Lower lobe of right lung (tissue), 2 donors: ENCODE results near the gene CACNA1C. TPM values are rescaled to one million over a fixed set of nuclear protein-coding genes. Genes with fewer than 3 reads are reported as not detected.

Source experiments
- ATAC-seq, 2 donors: fragments of 200-7000 bp; cut with Tn5 transposase; one replicate each; pipeline ENCODE4 v1.9.1; 2020 to 2022; ENCODE audit warnings: mild to moderate bottlenecking in 2 of 2, moderate library complexity in 2 of 2
- DNase-seq: peaks from one replicate; pipeline ENCODE4 v3.0.0-alpha.2; 2020
- H3K27ac ChIP-seq: fragments of 200-600 bp; one replicate; pipeline ENCODE4 v1.8.0; 2022
- H3K27me3 ChIP-seq: fragments of 200-600 bp; one replicate; pipeline ENCODE4 v1.8.0; 2022; ENCODE audit warnings: low read depth
- H3K36me3 ChIP-seq: fragments of 200-600 bp; one replicate; pipeline ENCODE4 v1.8.0; 2022; ENCODE audit warnings: mild to moderate bottlenecking
- H3K4me1 ChIP-seq: fragments of 200-600 bp; one replicate; pipeline ENCODE4 v1.8.0; 2022
- H3K4me3 ChIP-seq: fragments of 200-600 bp; one replicate; pipeline ENCODE4 v1.8.0; 2022; ENCODE audit warnings: mild to moderate bottlenecking
- H3K9me3 ChIP-seq: fragments of 200-600 bp; one replicate; pipeline ENCODE4 v1.8.0; 2022
- intact Hi-C: fragments of 100-400 bp; cut with DNase I; formaldehyde crosslinking; loops from one replicate; pipeline ENCODE4 v1.11.0; 2022
- total RNA-seq: library from RNA; stranded (reverse); fragmentation: NEBNext Ultra II Directional; extraction: Animal tissue kit (Norgen Biotek cat#: 25700); gene quantifications from one replicate; pipeline ENCODE4 v1.2.1, GENCODE V29; 2021
- TF ChIP-seq, protein P1 (sequence below): fragments of 200-600 bp; IDR thresholded peaks from one replicate; pipeline ENCODE4 v1.8.0; 2022; ENCODE audit warnings: antibody characterized with exemption, mild to moderate bottlenecking
- donor health status: DM: no; HTN: yes; CAD: no; lungs with severe emphysema.

CACNA1C gene
- total RNA-seq, 1 donor from 2014 or later: 8.4 TPM

DNA sequence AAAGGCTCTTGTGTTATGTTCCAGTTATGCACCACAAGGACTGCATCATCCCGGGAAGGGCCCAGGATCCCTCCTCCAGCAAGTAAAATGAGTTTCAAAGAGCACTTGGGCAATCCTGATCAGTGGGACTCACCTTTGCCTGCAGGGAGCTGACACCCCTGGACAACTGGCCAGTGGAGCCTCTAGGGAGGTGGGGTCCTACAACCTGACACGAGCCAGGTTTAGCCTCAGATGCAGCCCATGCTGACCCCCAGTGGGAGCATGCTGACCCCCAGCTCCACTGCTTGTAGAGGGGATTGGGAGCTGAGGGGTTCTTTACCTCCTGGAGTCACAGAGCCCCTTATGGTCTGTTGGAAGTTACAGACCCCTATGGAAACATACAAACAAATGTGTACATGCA is 365.8 kb downstream of the CACNA1C start:
- no peaks in the 10 kb centered on the region for H3K9me3 ChIP-seq
- TF ChIP-seq, protein P1, sequence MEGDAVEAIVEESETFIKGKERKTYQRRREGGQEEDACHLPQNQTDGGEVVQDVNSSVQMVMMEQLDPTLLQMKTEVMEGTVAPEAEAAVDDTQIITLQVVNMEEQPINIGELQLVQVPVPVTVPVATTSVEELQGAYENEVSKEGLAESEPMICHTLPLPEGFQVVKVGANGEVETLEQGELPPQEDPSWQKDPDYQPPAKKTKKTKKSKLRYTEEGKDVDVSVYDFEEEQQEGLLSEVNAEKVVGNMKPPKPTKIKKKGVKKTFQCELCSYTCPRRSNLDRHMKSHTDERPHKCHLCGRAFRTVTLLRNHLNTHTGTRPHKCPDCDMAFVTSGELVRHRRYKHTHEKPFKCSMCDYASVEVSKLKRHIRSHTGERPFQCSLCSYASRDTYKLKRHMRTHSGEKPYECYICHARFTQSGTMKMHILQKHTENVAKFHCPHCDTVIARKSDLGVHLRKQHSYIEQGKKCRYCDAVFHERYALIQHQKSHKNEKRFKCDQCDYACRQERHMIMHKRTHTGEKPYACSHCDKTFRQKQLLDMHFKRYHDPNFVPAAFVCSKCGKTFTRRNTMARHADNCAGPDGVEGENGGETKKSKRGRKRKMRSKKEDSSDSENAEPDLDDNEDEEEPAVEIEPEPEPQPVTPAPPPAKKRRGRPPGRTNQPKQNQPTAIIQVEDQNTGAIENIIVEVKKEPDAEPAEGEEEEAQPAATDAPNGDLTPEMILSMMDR: no peak
- H3K27ac ChIP-seq: no peak overlapping the region
- intact Hi-C loops: no loop called here
- no peak overlapping the region for H3K4me3 ChIP-seq
- ATAC-seq (no peak), DNase-seq (no peak)
- H3K27me3 ChIP-seq: no peaks in the 10 kb centered on the region
- H3K36me3 ChIP-seq: no peaks in the 10 kb centered on the region
- no peaks in the 10 kb centered on the region for H3K4me1 ChIP-seq

DNA sequence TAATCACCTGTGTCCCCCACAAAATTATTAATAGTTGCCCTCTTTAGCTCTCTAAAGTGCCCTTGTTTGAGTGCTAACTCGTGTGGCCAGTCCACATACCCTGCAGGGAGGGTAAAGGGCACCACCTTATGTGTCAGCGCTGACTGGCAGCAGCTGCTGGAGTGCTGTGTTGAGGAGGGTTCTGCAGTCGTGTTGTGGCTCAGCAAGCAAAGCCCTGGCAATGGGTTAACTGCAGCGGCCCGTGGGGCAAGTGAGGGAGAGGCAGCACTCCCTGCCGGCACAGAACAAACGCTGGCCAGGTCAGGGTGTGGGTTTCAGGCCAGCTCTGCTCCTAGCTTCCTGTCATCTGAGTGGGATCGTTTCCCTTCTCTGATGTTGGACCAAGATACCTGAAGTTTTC is 369.8 kb downstream of the CACNA1C start:
- no peak for ATAC-seq
- H3K27ac ChIP-seq: no peak overlapping the region
- no peaks in the 10 kb centered on the region for H3K27me3 ChIP-seq
- no peak for DNase-seq
- no peaks in the 10 kb centered on the region for H3K36me3 ChIP-seq
- H3K4me1 ChIP-seq: no peaks in the 10 kb centered on the region
- intact Hi-C loops: no loop called here
- H3K4me3 ChIP-seq: no peak overlapping the region
- no peaks in the 10 kb centered on the region for H3K9me3 ChIP-seq
- TF ChIP-seq, protein P1: no peak

DNA sequence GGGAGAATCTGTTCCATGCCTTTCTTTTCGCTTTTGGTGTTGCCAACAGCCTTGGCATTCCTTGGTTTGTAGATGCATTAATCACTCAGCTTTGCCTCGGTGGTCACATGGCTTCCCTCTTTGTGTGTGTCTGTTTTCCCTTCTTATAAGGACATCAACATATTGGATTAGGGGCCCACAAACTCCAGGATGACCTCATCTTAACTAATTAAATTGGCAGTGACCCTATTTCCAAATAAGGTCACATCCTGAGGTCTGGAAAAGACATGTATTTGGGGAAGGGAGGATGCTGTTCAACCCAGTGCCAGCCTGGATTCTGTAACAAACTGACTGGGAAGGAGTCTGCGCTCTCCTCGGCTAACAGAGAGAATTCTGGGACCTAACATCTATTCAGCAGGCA is 376.2 kb downstream of the CACNA1C start:
- TF ChIP-seq, protein P1: no peak

DNA sequence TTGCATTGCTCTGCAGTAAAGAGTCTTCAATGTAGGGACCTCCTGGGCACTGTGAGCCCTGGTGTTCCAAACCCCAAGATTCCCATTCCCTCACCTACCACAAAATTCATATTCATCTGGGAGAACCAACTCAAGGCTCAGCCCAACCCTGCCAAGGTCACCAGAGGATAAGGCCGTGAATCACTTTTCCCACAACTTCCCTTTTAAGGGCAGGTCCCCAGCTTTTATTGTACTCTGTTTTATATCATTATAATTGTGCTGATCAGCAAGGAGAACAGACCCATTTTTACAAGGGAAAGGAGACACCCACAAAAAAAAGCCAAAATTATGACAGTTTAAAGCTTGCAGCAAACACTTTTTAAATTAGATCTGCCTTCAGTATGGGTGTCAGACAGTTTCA is 379.0 kb downstream of the CACNA1C start:
- Histone ChIP-seq H3K27ac (no peak overlapping the region), H3K4me1 (no peaks in the 10 kb centered on the region), H3K9me3 (no peaks in the 10 kb centered on the region), H3K27me3 (no peaks in the 10 kb centered on the region), H3K36me3 (no peaks in the 10 kb centered on the region), H3K4me3 (no peak overlapping the region)
- DNase-seq: no peak
- ATAC-seq: no peak
- intact Hi-C loops: no loop called here
- TF ChIP-seq, protein P1: no peak

More for the DNA sequence above, 376.2 kb downstream of the CACNA1C start:
- Histone ChIP-seq H3K27me3 (no peaks in the 10 kb centered on the region), H3K27ac (no peak overlapping the region), H3K4me1 (no peaks in the 10 kb centered on the region), H3K9me3 (no peaks in the 10 kb centered on the region), H3K36me3 (no peaks in the 10 kb centered on the region), H3K4me3 (no peak overlapping the region)
- DNase-seq: no peak
- no peak for ATAC-seq
- intact Hi-C loops: no loop called here

DNA sequence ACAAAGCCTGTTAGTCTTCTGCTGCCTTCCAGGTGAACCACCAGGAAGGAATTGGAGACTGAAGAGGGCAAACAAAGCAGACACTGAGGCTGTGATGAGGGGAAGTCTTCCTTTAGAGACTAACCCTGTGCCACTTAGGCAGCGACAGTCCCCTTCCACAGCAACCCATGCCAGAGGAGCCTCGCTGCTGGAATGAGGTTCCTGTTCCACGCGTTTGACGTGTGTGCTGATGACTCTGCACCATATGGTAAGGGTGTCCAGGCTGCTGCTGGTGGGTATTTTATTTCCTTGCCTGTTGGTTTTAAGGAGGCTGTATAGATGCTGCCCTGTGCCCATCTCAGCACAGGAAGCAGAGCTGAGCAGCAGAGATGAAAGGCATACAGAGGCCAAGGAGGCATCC is 380.1 kb downstream of the CACNA1C start:
- ATAC-seq (no peak), DNase-seq (no peak)
- H3K9me3 ChIP-seq: no peaks in the 10 kb centered on the region
- H3K36me3 ChIP-seq: no peaks in the 10 kb centered on the region
- no peak overlapping the region for H3K4me3 ChIP-seq
- intact Hi-C loops: no loop called here
- H3K4me1 ChIP-seq: no peaks in the 10 kb centered on the region
- no peak overlapping the region for H3K27ac ChIP-seq
- no peaks in the 10 kb centered on the region for H3K27me3 ChIP-seq
- TF ChIP-seq, protein P1: no peak

DNA sequence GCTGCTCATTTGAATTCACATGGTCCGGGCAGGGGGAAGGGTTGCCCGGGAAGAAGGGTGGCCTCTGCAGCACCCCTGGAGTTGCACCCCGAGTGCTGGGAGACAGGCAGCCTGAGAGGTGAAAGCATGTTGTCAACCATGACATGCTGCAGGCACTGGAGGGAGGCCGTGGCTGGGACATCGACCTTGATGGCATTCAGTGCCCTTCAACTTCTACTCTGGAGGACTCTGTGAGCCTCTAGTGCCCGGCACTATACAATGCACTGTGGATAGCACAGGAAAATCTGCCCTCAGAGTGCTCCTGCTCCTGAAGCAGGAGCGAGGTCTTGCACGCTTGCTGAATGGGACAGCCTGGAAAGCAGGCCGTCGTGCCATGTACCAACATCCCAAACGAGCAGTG is 382.7 kb downstream of the CACNA1C start:
- TF ChIP-seq, protein P1: no peak
- Histone ChIP-seq H3K36me3 (no peaks in the 10 kb centered on the region), H3K9me3 (no peaks in the 10 kb centered on the region), H3K27ac (no peak overlapping the region), H3K4me3 (no peak overlapping the region), H3K4me1 (no peaks in the 10 kb centered on the region), H3K27me3 (no peaks in the 10 kb centered on the region)
- intact Hi-C loops: no loop called here
- DNase-seq (no peak), ATAC-seq (no peak)
